GM21528 (cell line): ENCODE measurements around the gene SIL1.
"Not testable (repeated sequence)": the region's sequence is repeated elsewhere in the genome, so short reads cannot be mapped to it uniquely, and the experiment has no call there.

ENCODE experiments used
- ATAC-seq: cut with Tn5 transposase; IDR thresholded peaks from one replicate; pipeline ENCODE4 v1.9.1; 2021; ENCODE audit warnings: mild to moderate bottlenecking, moderate library complexity; ENCODE audit not compliant: unreplicated experiment, low FRiP score

The SIL1 gene

DNA sequence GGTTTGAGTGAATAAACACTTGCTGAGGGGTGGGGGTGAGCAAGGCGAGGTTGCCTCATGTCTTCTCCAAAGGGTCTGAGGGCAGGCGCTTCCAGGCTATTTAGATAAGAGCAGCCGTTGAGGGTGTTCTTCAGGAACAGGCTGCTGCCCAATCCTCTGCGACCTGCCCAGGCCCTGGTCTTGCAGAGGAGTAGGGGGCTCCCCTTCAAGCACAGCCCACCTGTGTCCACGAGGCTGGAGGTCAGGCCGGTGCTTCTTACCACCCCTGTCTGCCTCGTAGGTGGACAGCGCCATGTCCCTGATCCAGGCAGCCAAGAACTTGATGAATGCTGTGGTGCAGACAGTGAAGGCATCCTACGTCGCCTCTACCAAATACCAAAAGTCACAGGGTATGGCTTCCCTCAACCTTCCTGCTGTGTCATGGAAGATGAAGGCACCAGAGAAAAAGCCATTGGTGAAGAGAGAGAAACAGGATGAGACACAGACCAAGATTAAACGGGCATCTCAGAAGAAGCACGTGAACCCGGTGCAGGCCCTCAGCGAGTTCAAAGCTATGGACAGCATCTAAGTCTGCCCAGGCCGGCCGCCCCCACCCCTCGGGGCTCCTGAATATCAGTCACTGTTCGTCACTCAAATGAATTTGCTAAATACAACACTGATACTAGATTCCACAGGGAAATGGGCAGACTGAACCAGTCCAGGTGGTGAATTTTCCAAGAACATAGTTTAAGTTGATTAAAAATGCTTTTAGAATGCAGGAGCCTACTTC, 264.5 kb downstream of the SIL1 start:
- ATAC-seq: no peak

- no peak for ATAC-seq
These were observed 265.9 kb downstream of the SIL1 start for GRCh38 chr5:138932171-138932810.

GRCh38 chr5:138930371-138931097, 267.6 kb downstream of the SIL1 start:
- ATAC-seq: no peak

DNA sequence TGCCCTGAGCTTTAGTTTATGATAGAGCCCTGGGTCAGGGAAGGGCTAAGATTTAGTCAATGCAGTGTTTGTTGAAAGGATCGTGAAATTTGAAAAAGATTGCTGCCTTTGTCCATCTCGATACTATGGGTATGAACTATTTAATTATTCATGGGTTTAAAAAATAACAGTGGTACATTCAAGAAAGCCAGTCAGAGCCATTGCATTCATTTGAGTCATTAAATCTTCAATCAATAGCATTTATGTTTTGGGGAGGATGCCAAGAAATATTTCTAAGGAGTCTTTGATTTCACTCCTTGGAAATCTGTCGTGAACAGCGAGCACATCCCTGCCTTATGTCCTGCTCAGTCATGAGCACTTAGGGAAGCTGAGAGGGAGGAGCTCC, 268.6 kb downstream of the SIL1 start:
- ATAC-seq: no peak

GRCh38 chr5:138927979-138928378, 270.2 kb downstream of the SIL1 start:
- ATAC-seq: no peak

- ATAC-seq: no peak
These were observed 270.6 kb downstream of the SIL1 start for GRCh38 chr5:138927544-138927943.

DNA sequence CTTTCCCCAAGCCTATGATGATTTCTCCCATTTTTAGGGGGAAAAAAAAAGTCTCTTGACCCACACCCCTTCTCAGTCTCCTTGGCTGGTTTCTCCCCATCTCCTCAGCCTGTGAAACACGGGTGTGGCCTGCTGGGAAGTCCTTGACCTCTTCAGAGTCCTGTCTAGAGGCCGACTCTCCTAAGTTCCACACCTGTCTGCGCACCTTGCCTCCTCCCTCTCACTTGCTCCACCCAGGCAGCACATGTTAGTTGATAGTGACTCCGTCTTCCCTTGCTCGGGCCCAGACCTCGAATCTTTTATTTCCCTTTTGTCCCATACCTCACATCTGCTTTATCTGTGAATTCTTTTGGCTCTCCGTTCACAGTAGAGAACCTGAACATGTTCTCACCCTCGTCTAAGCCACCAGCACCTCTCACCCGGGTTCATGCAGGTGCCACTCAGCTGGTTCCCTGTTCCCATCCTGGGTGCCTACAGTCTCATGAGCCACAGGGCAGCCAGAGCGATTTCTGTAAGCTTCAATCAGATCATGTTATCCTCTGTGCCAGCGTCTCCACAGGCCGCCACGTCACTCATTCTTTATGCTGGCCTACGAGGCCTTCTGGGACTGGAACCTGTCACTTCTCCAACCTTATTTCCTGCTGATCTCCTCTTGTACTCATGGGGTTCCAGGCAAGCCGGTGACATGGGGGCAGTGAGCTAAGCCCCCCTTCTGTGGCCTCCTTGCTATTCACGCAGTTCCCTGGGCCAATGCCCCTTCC, 271.3 kb downstream of the SIL1 start:
- no peak for ATAC-seq

DNA sequence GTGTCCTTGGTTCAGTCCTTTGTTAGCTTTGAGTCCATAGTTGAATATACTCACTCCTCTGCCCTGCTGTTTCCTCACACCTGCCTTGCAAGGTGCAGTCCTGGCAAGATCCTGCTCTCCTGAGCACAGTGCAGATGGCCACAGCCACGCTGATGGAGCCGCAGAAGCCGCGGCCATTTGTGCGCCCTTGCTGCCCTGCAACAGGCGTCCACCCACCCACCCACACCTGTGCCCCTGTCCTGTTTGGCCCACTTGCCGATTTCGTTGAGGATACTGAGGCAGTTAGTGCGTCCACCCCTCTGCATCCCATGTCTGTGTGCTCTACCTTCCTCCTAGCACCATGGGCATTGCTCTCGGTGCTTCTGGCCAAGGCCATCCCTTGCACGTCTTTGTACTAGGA, 271.9 kb downstream of the SIL1 start:
- no peak for ATAC-seq

GRCh38 chr5:138925090-138925635, 273.0 kb downstream of the SIL1 start:
- no peak for ATAC-seq

DNA sequence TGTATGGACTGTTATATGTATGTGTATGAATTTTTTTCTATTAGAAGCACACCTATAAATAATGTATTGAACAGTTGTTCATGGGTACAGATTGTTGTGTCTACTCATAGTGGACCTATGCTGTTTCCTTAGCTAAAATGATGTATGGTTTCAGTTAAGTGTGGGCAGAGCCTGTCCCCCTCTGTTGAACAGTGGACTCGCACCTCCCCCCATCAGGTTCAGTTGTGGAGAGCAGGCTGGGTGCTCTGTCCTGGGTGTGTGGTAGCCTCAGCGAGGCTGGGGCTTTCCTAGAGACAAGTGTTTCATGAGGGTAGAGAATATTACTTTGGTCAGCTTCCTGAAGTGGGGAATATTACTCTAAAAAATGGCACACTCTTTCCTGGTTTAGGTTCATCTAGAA, 275.7 kb downstream of the SIL1 start:
- no peak for ATAC-seq

DNA sequence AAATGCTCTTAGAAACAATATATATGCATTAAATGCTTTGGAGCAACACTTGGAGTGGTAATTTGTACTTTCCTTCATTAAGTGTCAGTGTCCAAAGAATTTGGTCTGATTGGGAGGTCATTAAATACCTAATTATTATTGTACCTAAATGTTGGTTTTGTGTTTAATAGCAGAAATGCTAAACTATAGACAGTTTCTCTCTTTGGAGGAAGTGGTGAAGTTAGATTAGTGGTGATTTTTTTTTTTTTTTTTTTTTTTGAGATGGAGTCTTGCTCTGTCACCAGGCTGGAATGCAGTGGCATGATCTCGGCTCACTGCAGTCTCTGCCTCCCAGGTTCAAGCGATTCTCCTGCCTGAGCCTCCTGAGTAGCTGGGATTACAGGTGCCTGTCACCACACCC, 276.8 kb downstream of the SIL1 start:
- ATAC-seq: not testable (repeated sequence)

- ATAC-seq: no peak
These were observed 278.0 kb downstream of the SIL1 start for GRCh38 chr5:138920181-138920580.

DNA sequence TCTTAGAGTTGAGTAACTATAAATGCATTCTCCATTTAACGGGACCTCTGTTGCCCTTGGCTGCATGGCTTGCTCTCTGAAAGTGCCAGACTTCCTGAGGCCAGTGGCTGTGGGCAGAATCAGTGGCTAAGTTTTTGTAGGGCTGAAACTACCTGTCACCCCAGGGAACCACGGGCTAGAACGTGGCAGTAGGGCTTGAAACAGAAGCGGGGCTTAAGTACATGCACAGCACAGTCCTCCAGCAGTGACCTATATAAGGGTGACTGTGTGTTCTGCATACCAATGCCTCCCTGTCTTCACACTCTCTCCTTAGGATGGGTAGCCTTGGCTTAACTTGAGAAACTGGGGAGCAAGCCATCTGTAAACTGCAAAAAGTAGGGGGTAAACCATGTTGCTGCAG, 279.5 kb downstream of the SIL1 start:
- ATAC-seq: no peak

DNA sequence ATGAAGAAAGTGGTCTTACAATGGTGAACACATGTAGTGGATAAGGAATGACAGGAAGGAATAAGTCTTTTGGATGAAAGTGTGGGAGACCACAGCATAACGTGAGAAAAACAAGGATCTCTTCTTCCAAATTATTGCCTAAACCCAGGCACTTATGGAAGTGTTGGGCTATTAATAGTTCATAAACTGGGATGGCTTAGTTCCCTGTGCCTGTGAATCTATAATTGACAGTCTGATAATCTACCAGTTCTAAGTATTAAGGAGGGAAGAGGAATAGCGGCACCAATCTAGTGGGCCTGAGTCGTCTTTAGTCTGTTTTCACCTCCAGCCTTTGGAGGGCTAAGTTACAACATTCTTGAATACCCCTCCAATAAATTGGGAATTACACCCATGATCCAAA, 283.8 kb downstream of the SIL1 start:
- ATAC-seq: no peak

GRCh38 chr5:138913773-138914172, 284.4 kb downstream of the SIL1 start:
- no peak for ATAC-seq

- ATAC-seq: no peak
These were observed 286.1 kb downstream of the SIL1 start for GRCh38 chr5:138912093-138912492.

DNA sequence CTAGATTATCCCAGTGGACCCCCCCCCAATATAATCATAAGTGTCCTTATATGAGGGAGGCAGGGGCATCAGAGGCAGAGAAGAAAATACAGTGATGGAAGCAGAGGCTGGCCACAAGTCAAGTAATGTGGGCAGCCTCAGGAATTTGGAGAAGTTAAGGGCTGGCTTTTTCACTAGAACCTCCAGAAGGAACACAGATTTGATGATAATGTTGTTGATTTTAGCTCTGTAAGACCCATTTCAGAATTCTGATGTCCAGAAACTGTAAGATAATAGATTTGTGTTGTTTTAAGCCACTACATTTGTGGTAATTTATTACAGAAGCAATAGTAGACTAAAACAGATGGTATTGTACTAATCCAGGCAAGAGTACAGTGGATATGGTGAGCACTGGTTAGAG, 286.7 kb downstream of the SIL1 start:
- ATAC-seq: no peak

DNA sequence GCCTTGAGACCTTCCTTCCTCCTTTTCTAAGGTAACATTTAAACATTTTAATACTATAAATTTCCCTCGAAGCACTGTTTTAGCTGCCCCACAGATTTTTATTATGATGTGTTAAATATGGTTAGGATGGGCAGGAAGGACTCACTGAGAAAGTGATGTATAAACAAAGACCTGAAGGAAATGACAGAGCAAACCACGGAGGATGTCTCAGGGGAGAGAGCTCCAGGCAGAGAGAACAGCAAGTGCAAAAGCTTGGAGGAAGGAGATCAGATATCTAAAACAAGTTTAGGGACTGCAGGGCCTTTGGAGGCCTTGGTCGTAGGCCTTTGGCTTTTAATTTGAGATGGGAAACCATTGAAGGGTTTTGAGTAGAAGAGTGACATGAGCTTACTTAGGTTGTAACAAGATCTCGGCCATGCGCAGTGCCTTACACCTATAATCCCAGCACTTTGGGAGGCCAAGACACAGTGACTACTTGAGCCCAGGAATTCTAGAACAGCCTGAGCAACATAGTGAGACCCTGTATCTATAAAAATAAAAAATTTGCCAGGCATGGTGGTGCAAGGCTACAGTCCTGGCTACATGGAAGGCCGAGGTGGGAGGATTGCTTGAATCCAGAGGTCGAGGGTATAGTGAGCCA, 287.5 kb downstream of the SIL1 start:
- no peak for ATAC-seq

GRCh38 chr5:138909734-138910133, 288.4 kb downstream of the SIL1 start:
- no peak for ATAC-seq

DNA sequence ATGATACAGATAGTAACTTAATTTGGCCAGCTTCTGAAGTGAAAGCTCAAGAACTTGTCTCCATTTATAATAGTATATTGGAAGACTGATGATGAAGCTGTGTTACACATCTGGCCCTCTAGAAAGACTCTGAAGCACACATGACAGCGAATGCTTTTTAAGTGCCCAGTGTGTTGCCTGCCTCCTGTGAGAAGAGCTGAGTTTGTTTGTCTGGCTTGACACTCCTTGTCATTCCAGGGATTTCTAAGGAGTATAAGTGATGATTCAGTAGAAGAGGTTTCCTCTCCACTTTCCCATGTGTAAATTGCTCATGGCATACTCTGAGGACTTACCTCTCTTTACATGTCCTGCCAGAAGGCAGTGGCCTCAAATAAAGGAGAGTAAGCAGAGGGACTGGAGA, 292.6 kb downstream of the SIL1 start:
- ATAC-seq: no peak
